Coronary artery (tissue), 2 donors: ENCODE results near the gene SH3TC1.

Experiments used
- DNase-seq: peaks from one replicate; pipeline ENCODE4 v3.0.0-alpha.2; 2017; ENCODE audit warnings: low spot score
- H3K27ac ChIP-seq, 2 donors: fragments of 200-600 bp; sonication (generic); one replicate each; pipeline ENCODE4 v1.5.1; 2016 to 2019
- H3K4me3 ChIP-seq: fragments of 200-600 bp; sonication (generic); 2 replicates; pipeline ENCODE4 v1.5.1; 2016; ENCODE audit warnings: mild to moderate bottlenecking, moderate library complexity
- TF ChIP-seq, protein P1 (sequence below): fragments of 200-600 bp; sonication (generic); IDR thresholded peaks from one replicate; pipeline ENCODE4 v1.5.1; 2019; ENCODE audit warnings: antibody characterized with exemption

The SH3TC1 gene

DNA sequence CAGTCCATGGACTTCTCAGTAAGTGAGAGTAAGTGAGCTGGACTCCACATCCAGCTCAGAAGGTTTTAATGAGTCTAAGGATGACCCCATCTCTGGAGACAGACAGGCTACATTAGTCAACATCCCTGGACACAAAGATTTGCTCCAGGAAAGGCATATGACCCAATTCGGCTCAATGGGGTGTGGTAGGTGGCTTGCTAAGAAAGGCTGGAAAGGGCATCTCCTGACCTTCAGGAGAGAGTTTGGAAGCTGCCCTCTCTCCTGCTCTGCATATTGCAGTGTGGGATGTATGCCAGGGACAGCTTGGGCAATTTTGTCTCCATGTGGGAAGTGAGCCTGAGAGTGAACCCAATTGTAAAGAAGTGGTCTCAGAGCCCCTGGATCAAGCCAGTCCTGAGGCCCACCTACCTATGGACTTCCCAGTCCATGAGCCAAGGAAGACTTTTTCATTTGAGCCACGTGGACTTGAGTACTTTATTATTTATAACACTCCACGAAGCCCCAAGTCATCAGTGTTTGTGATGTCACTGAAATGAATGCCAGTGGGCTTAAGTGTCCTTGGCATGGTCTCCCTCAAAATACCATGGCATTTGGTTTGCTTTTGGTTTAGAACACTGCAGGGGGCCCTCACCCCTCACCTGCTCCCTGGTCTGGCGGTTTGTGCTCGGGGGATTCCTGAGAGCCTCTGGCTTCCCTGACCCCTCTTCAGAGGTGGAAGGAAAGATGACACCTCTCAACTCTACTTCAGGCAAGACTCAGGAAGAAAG, 30.1 kb upstream of the SH3TC1 start:
- Histone ChIP-seq H3K4me3 (no peak overlapping the region), H3K27ac (no peak overlapping the region)
- TF ChIP-seq, protein P1, sequence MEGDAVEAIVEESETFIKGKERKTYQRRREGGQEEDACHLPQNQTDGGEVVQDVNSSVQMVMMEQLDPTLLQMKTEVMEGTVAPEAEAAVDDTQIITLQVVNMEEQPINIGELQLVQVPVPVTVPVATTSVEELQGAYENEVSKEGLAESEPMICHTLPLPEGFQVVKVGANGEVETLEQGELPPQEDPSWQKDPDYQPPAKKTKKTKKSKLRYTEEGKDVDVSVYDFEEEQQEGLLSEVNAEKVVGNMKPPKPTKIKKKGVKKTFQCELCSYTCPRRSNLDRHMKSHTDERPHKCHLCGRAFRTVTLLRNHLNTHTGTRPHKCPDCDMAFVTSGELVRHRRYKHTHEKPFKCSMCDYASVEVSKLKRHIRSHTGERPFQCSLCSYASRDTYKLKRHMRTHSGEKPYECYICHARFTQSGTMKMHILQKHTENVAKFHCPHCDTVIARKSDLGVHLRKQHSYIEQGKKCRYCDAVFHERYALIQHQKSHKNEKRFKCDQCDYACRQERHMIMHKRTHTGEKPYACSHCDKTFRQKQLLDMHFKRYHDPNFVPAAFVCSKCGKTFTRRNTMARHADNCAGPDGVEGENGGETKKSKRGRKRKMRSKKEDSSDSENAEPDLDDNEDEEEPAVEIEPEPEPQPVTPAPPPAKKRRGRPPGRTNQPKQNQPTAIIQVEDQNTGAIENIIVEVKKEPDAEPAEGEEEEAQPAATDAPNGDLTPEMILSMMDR: no peak
- DNase-seq: no peak

DNA sequence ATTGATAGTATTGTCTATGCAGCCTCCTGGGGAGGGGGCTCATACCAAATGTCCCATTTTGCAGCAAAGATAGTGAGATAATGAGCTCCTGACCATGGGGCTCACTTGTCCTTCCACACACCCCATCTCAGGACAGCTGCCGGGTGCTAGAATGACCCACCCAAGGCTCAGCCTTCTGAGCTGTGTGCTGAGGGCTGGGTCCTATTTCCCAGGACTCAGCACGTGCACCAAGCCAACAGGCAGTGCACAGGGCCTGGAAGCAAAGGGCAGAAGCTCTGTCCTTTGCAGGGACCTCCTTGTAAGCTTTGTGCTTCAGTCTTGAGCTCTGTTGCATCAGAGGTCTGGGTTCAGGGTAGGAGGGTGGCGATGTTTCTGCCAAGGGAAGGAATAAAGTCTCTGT, 29.3 kb upstream of the SH3TC1 start:
- no peak overlapping the region for H3K27ac ChIP-seq
- H3K4me3 ChIP-seq: no peak overlapping the region
- TF ChIP-seq, protein P1: no peak
- no peak for DNase-seq

DNA sequence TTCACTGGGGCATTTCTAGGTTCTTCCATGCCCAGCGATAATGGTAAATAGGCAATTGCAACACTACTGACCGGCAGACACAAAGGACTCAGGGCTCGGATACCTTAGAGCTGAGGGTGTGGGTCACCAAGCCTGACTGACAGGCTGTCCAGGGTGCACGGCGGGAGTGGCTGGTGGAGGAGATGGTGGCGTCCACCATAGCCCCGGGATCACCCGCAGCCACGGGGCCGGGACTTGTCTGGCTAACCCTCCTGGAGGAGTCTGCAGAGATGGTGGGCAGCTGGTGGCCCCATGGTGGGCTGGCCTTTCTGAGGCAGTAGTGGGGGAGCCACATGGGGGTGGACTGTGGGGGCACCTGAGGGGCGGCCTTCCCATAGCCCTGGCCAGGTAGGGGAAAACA, 28.7 kb upstream of the SH3TC1 start:
- no peak overlapping the region for H3K27ac ChIP-seq
- TF ChIP-seq, protein P1: no peak
- no peak overlapping the region for H3K4me3 ChIP-seq
- no peak for DNase-seq

- Histone ChIP-seq H3K27ac (no peak overlapping the region), H3K4me3 (no peak overlapping the region)
- DNase-seq: no peak
- TF ChIP-seq, protein P1: no peak
Observed at GRCh38 chr4:8171266-8171665, 27.8 kb upstream of the SH3TC1 start.

DNA sequence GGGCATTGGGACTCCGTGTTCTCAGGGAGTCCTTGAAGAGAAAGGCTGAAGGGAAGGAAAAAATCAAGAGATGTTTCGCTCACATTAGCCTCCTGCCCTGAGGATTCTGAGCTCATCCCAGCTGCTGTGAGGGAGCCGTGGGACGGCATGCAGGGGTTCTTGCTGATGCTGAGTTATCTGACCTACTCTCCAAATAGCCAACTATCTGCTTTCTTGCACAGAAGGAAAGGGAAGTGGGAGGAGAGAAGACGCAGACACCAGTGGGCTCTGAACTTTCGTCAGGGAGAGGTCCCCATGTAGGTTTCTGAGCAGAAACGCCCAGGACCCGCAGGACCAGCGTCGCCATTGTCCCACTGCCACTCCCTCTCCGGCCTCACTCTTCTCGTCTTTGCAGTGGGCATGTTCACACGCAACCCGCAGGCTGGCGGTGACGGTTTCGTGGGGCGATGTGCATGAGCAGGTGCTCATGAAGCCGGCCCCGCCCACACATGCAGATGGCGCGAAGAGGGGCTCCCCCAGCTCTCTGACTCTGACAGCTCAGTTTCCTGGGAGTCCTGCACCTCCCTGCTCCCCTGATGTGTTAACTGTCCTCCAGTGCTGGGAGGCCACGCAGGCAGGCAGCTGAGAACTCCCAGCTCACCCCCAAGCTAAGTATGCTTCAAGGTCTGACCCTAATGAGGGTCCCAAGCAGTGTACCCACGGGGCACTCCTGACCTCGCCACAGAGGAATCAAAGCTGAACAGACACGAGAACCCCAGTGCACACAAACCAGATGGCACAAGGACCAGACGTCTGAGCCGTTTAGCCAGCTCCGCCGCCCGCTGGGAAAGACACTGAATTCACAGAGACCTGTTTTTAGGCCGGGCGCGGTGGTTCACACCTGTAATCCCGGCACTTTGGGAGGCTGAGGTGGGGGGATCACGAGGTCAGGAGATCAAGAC, 26.8 kb upstream of the SH3TC1 start:
- H3K4me3 ChIP-seq: no peak overlapping the region
- H3K27ac ChIP-seq: no peak overlapping the region
- TF ChIP-seq, protein P1: no peak
- no peak for DNase-seq

- DNase-seq: no peak
- no peak overlapping the region for H3K27ac ChIP-seq
- no peak overlapping the region for H3K4me3 ChIP-seq
- TF ChIP-seq, protein P1: no peak
Observed at GRCh38 chr4:8173492-8174242, 25.4 kb upstream of the SH3TC1 start.
